Neuron (in vitro differentiated cells): ENCODE data around the gene RETREG2.
"Not testable (repeated sequence)": the region's sequence is repeated elsewhere in the genome, so short reads cannot be mapped to it uniquely, and the experiment has no call there.

ENCODE experiments used
- H2AFZ ChIP-seq: one replicate; pipeline ENCODE4 v1.6.1; 2013; ENCODE audit warnings: low read depth, mild to moderate bottlenecking, inconsistent platforms, low read length, moderate library complexity
- H3K27me3 ChIP-seq: one replicate; pipeline ENCODE4 v1.6.1; 2013; ENCODE audit warnings: low read length; ENCODE audit not compliant: insufficient read depth
- H3K36me3 ChIP-seq: one replicate; pipeline ENCODE4 v1.6.1; 2013; ENCODE audit warnings: low read length; ENCODE audit not compliant: insufficient read depth
- H3K4me1 ChIP-seq: one replicate; pipeline ENCODE4 v1.6.1; 2013; ENCODE audit warnings: low read length; ENCODE audit not compliant: insufficient read depth
- H3K4me3 ChIP-seq: 2 replicates; pipeline ENCODE4 v1.5.1; 2013; ENCODE audit warnings: mild to moderate bottlenecking, low read length, moderate library complexity
- H3K9me3 ChIP-seq: one replicate; pipeline ENCODE4 v1.6.1; 2013; ENCODE audit warnings: low read length

Gene RETREG2

GRCh38 chr2:219184121-219184520 is 6.0 kb downstream of the RETREG2 start:
- H3K27me3 ChIP-seq = no peaks in the 10 kb centered on the region
- no peak overlapping the region for H2AFZ ChIP-seq
- H3K9me3 ChIP-seq = no peaks in the 10 kb centered on the region
- peaks cover 6% of the 10 kb centered on the region for H3K4me1 ChIP-seq
- H3K4me3 ChIP-seq = no peak overlapping the region
- H3K36me3 ChIP-seq = peaks cover 48% of the 10 kb centered on the region

GRCh38 chr2:219186754-219187456 is 8.8 kb downstream of the RETREG2 start:
- peaks cover 24% of the 10 kb centered on the region for H3K36me3 ChIP-seq
- H3K4me1 ChIP-seq = no peaks in the 10 kb centered on the region
- H3K27me3 ChIP-seq = no peaks in the 10 kb centered on the region
- no peaks in the 10 kb centered on the region for H3K9me3 ChIP-seq
- no peak overlapping the region for H2AFZ ChIP-seq
- H3K4me3 ChIP-seq = no peak overlapping the region

DNA sequence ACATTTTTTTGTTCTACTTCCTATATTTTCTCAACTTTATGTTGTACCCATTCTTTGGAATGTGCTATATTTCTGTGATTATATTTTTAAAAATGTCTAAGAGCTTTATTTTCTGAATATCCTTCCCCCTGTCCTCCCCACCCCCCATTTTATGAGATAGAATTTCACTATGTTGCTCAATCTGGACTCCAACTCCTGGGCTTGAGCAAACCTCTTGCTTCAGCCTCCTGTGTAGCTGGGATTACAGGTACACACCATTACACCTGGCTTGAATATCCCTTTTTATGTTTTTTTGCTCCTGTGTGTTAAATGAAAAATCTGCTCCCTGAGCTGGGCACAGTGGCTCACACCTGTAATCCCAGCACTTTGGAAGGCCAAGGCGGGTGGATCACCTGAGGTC is 19.3 kb downstream of the RETREG2 start:
- Histone ChIP-seq H3K27me3 (no peaks in the 10 kb centered on the region), H3K4me1 (no peaks in the 10 kb centered on the region), H2AFZ (no peak overlapping the region), H3K4me3 (no peak overlapping the region), H3K9me3 (no peaks in the 10 kb centered on the region), H3K36me3 (no peaks in the 10 kb centered on the region)

- no peaks in the 10 kb centered on the region for H3K4me1 ChIP-seq
- H2AFZ ChIP-seq = no peak overlapping the region
- no peak overlapping the region for H3K4me3 ChIP-seq
- H3K9me3 ChIP-seq = no peaks in the 10 kb centered on the region
- H3K36me3 ChIP-seq = no peaks in the 10 kb centered on the region
- no peaks in the 10 kb centered on the region for H3K27me3 ChIP-seq
Measured at GRCh38 chr2:219198974-219199373, 20.9 kb downstream of the RETREG2 start.

GRCh38 chr2:219199470-219200211 is 21.6 kb downstream of the RETREG2 start:
- H3K4me1 ChIP-seq = no peaks in the 10 kb centered on the region
- H3K4me3 ChIP-seq = no peak overlapping the region
- H3K9me3 ChIP-seq = no peaks in the 10 kb centered on the region
- no peaks in the 10 kb centered on the region for H3K27me3 ChIP-seq
- no peak overlapping the region for H2AFZ ChIP-seq
- no peaks in the 10 kb centered on the region for H3K36me3 ChIP-seq

- H2AFZ ChIP-seq, H3K4me3 ChIP-seq, H3K36me3 ChIP-seq, H3K9me3 ChIP-seq, H3K4me1 ChIP-seq, H3K27me3 ChIP-seq: not testable (repeated sequence)
Measured at GRCh38 chr2:219200502-219201326, 22.6 kb downstream of the RETREG2 start.

- not testable (repeated sequence) for H3K9me3 ChIP-seq, H3K4me1 ChIP-seq, H3K36me3 ChIP-seq, H3K4me3 ChIP-seq, H2AFZ ChIP-seq, H3K27me3 ChIP-seq
Measured at GRCh38 chr2:219201331-219201730, 23.3 kb downstream of the RETREG2 start.

DNA sequence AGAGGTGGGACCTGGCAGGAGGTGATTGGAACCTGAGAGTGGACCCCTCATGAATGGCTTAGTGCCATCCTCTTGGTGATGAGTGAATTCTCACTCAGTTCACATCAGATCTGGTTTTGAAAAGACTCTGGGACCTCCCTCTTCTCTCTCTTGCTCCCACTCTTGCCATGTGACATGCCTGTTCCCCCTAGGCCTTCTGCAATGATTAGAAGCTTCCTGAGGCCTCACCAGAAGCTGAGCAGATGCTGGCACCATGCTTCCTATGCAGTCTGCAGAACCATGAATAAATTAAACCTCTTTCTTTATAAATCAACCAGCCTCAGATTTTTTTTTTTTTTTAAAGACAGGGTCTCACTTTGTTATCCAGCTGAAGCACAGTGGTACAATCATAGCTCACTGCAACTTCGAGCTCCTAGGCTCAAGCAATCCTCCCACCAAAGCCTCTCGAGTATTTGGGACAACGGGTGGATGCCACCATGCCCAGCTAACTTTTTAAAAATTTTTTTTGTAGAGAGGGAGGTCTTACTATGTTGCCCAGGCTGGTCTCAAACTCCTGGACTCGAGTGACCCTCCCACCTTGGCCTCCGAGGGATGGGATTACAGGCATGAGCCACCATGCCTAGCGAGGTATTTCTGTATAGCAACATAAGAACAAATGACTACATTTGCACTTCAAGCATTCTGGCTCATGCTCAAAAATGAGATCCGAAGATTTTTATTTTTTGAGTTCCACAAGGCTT is 26.5 kb downstream of the RETREG2 start:
- Histone ChIP-seq H3K36me3 (peaks cover 13% of the 10 kb centered on the region), H3K4me3 (no peak overlapping the region), H3K27me3 (no peaks in the 10 kb centered on the region), H3K4me1 (peaks cover 8% of the 10 kb centered on the region), H2AFZ (no peak overlapping the region), H3K9me3 (no peaks in the 10 kb centered on the region)

DNA sequence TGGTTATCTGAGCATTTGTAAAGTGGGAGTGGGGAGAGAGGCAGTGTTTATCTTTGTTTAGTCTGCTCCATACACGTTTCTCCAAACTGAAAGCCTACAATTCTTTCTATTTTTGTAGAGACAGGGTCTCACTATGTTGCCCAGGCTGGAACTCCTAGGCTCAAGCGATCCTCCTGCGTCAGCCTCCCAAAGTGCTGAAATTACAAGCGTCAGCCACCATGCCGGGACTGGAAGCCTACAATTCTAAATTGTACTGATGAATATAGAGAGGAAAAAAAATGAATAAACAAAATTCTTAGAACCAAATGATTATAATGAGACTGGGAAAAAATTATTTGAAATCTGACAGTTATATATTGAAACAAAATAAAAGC is 27.1 kb downstream of the RETREG2 start:
- Histone ChIP-seq H3K36me3 (peaks cover 14% of the 10 kb centered on the region), H2AFZ (no peak overlapping the region), H3K9me3 (no peaks in the 10 kb centered on the region), H3K4me3 (no peak overlapping the region), H3K27me3 (no peaks in the 10 kb centered on the region), H3K4me1 (peaks cover 8% of the 10 kb centered on the region)

DNA sequence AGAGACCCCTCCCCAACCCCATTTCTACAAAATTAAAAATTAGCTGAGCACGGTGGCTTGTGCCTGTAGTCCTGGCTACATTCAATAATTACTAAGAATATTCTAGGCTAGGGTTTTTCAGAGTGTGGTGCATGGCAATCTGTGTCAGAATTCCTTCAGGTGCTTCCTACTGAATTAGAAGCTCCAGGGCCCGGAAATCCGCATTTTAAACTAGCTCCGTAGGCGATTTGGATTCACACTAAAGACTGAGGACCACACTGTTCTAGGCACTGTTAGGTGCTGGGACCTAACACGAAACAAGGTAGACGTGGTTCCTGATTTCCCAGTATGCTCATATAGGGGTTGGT is 27.9 kb downstream of the RETREG2 start:
- Histone ChIP-seq H3K27me3 (no peaks in the 10 kb centered on the region), H3K4me1 (peaks cover 8% of the 10 kb centered on the region), H3K4me3 (peak overlapping the region; percentile 56), H3K36me3 (peaks cover 16% of the 10 kb centered on the region), H3K9me3 (no peaks in the 10 kb centered on the region), H2AFZ (peak overlapping the region; percentile 42)

GRCh38 chr2:219206328-219207133 is 28.5 kb downstream of the RETREG2 start, which contains the start of gene ZFAND2B:
ZFAND2B (plus strand) TSS chr2:219206782; CDS start chr2:219206988, 206 bp downstream.
- H3K36me3 ChIP-seq = peaks cover 19% of the 10 kb centered on the region
- peaks cover 8% of the 10 kb centered on the region for H3K4me1 ChIP-seq
- H2AFZ ChIP-seq = peak within 1 kb of the TSS; percentile 42
- no peaks in the 10 kb centered on the region for H3K9me3 ChIP-seq
- H3K4me3 ChIP-seq = peak within 1 kb of the TSS; percentile 56
- no peaks in the 10 kb centered on the region for H3K27me3 ChIP-seq
